ENCODE results near the gene TOR2A.
"Not testable (repeated sequence)": the region's sequence is repeated elsewhere in the genome, so short reads cannot be mapped to it uniquely, and the experiment has no call there.

TOR2A gene

DNA sequence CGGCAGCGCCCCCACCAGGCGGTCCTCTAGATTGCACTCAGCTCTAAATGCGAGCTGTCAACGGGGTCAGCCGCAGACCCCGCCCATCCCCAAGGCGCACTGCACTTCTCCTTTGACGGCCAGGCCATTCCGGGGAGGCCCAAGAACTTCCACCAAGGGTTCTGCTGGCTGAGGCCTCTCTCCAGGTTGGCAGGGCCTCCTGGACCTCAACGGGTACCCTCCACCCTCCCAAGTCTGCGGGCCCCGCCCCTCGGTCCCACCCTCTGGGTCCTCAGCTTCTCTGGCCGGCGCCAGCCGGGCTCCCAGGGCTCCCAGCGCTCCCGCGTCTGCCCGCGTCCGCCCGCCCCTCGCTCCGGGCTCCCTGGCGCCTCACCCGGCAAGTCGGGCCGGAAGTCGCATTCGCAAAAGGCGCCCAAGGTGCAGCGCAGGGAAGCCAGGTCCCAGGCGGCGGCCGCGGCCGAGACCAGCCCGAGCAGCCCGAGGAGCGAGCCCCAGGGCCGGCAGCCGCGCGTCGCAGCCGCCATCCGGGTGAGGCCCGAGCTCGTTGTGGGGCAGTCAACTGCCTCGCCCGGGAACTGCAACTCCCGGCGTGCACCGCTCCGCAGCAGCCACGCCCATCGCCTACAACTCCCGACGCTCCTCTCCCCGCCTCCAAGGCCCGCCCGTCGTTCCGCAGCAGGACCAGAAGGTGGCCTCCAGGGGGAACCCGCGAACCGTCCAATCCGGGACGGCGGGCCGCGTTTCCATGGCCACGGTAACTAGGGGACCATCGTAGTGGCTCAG is at the start of gene TOR2A:
Gene TOR2A, minus strand, starts transcription at position 548 of the 783 bp plus-strand sequence. Its CDS starts 24 bp downstream, at position 524.
- peak; percentile 99 for DNase-seq (ENCODE audit: low spot score)

DNA sequence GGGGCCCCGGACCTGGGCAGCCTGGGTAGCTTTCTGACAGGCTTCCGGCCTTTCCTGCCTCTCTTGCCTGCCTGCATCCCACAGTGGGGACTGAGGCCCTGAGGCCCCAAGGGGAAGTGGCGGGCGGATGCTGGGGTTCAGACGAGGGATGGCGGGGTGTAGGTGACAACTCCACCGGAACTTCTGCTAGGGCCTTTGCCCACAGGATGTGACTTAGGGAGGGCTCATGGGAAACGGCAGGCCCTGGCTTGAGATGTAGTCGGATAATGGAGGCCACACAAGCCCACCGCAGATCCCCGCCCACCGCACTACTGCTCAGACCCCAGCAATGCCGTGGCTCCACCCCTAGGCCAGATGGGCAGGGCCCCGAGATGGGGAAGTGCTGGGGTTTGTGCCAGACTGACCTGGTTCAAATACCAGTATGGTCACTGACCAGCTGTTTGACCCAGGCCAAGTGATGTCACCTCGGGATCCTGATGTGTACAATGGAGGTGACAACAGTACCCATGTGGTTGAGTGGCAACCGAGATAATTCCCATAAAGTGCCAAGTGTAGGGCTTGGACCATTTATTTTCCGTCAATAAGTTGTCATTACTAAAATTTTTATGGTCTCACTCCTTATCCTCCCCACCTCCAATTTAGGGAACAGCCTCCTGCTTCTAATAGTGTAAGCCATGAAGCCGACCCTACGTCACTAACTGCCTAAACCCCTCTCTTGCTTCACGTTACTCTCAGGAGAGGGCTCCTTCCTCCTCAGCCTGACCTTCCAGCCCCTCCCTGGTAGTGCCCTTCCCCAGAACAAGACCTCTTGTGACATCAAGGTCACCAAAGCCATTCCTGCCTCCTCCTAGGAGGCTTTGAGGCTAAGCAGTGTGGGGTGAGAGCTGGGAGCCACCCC is 48.3 kb upstream of the TOR2A start:
- peak; percentile 78 for DNase-seq (ENCODE audit: low spot score)

DNA sequence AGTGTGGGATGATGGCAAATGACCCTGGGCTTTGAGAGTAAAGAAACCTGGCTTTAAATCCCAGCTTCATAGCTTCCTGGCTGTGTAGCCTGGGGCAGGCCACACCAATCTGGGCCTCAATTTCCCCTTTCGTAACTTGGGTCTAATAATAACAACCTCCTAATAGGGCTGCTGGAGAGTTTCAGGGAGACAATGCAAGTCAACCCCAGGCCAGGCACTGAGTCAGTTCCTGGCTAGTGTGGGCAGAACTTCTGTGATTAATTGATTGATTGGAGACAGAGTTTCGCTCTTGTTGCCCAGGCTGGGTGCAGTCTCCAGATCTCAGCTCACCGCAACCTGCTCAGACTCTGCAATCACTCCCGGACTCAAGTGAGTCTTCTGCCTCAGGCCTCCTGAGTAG is 46.7 kb upstream of the TOR2A start:
- no peak for DNase-seq (ENCODE audit: low spot score)

DNA sequence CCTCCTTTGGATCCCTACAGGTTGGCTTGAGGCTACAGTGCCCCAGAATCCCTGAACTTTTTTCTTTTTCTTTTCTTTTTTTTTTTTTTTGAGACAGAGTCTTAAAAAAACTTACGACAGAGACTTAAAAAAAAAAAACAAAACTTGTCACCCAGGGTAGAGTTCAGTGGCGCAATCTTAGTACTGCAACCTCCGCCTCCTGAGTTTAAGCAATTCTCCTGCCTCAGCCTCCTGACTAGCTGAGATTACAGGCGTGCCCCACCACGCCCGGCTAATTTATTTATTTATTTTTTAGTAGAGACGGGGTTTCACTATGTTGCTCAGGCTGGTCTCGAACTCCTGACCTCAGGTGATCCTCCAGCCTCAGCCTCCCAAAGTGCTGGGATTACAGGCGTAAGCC is 45.8 kb upstream of the TOR2A start:
- not testable (repeated sequence) for DNase-seq (ENCODE audit: low spot score)

DNA sequence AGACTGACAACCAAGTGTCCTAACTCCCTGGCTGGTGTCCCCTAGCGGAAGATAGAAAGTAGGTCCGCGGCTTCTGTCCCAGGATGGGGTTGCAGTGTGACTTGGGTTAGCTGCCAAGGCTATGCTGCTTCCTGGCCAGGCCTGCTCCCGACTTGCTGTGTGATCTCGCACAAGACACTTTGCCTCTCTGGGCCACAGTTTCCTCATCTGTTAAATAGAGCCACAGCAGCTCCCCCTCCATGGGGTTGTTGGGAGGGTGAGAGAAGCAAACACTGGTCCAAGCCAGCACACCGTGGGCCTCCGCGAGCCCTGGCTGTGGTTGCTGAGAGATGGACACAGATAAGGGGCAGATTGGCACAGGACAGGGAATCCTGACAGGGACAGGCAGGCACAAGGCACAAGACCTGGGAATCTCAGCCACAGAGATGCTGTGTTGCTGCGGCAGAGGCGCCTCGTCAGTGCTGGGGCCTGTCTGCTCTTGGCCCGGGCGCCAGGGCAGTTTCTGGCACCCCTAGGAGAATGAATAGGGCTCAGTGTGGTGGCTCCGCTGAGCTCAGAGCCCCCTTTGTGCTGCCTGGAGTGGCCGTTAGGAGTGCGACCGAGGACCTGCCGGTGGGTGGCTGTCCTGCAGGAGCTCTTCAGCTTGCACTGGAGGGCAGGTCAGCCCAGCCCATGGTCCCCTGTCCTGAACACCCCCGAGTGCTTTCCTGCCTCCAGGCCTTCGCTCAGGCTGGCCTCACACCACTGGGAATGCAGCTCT is 45.2 kb upstream of the TOR2A start:
- no peak for DNase-seq (ENCODE audit: low spot score)

DNA sequence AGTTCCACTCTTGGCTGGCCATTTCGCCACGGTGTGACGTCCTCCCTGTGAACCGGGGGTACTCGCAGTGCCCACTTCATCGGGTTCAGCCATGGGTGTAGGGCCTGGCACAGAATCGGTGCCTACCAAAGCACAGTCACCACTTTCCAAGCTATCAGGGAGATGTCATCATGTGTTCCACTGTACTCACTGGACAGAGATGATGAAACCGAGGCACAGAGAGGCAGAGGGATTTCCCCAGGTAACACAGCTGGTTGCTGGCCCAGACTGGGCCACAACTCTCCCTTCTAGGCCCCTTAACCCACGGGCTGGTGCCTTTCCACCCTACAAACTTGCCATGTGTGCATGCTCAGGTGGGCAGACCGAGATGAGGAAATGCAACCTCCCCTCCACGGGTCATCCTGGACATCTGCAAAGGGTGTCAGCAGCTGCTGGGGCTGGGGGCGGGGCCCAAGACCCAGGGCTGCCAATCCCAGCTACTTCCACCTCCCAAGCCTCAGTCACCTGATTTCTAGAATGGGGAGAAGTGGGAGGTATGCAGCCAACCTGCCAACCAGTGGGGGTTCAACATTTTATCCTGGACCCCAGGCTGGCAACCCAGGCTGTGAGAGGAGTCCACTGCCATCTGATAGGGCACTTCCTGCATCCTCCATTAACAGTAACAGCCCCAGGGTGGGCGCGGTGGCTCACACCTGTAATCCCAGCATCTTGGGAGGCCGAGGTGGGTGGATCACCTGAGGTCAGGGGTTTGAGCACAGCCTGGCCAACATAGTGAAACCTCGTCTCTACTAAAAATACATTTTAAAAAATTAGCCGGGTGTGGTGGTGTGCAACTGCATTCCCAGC is 44.3 kb upstream of the TOR2A start:
- DNase-seq (ENCODE audit: low spot score), result peak; percentile 64

DNA sequence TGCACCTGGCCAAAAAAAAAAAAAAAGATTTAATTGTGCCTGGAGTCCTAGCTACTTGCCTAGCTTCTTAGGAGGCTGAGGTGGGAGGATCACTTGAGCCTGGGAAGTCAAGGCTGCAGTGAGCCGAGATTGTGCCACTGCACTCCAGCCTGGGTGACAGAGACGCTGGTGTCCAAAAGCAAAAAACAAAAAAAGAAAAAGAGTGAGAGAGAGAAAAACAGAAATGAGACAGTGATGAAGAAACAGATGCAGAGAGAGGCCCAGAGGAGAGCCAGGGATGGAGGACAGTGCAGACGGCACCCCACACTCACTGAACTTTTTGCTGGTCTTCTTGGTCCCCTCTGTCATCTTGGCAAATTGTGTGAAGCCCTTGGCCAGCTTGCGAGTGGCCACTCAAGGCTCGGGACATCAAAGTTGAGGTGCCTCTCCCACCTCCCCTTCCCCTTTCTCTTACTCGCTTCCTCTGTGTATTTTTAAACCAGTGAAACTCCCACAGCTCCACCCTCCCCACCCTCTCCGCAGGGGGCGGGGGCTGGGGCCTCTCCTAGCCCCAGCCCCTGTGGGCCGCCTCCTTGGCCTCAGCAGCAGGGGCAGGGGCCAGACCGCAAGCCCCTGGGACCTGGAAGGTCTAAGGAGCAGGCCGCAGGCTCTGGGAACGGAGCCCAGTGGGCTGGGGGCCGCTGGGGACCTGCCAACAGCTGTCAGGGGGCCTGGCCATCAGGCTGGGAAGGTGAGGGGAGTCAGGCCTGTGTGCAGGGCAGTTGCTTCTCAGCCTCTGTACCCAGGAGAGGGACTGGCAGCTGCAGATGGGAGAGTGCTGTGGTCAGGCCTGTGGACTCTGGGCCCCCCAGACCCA is 43.4 kb upstream of the TOR2A start, which contains the start of gene SH2D3C:
Gene SH2D3C, minus strand, starts transcription at position 387 of the 856 bp plus-strand sequence. Its CDS starts 39 bp downstream, at position 348.
- DNase-seq (ENCODE audit: low spot score), result peak; percentile 46

DNA sequence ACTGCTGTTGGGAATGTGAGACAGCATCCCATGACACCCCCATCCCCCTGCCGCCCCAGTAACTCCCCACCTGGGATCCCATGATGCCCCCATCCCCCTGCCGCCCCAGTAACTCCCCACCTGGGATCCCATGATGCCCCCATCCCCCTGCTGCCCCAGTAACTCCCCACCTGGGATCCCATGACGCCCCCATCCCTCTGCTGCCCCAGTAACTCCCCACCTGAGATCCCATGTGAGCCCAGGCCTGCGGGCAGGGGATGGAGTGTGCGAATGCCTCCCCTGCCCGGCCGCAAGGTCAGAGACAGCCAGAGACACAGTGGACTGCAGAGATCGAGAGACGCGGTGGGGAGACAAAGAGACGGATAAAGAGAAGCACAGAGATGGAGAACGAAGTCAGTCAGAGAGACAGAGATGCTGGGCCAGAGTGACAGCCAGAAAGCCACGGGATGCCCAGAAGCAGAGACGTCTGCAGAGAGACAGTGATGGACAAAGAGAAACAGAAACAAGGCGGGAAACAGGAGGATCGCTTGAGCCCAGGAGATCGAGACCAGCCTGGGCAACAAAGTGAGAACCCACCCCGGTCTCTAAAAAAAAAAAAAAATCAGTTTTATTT is 42.4 kb upstream of the TOR2A start:
- DNase-seq (ENCODE audit: low spot score), result no peak

DNA sequence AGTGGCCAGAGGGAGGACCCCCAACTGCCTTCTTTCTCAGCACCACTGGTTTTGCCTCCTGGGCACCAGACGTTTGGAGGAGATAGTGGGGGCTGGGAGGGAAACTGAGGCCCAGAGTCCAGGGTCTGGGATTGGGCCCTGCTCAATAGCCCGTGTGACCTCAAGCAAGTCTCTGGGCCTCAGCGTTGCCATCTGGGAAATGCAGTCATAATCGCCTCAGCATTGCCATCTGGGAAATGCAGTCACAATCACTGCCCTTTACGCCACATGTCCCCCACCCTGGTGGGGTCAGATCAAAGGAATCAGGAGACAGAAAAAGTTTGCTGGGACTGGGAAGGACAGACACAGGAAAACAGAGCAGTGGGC is 41.8 kb upstream of the TOR2A start:
- DNase-seq (ENCODE audit: low spot score), result no peak

DNA sequence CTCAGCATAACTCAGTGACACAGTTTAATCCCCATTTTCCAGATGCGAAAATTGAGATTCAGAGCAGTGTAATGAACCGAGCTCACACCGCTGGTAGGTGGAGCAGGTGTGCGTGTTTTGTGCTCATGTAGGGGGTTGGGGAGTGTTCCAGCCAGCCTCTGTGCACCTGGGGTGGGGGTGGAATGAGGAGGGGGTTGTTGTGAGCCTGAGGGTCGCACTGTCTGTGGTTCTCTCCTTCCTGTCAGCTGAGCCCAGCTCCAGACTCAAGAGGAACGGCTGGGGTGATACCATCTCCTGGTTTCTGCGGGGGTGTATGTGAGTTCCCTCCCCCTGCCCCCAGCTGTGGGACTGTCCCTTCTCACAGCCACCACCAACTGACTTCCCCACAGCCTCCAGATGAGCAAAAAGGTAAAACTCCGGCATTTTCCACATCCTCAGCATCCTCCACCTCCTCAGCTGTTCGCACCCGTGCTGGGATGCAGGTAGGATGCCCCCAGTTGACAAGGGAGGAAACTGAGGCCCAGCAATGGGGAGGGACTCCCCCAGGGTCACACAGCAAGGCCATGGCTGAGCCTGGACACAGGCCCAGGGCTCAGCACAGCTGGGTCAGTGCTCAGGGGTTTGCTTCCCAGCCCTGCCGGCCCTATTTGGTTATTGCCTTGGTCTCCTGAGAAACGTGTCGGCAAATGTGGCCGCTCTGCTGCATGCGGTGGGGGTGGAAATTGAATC is 41.3 kb upstream of the TOR2A start:
- peak; percentile 81 for DNase-seq (ENCODE audit: low spot score)

DNA sequence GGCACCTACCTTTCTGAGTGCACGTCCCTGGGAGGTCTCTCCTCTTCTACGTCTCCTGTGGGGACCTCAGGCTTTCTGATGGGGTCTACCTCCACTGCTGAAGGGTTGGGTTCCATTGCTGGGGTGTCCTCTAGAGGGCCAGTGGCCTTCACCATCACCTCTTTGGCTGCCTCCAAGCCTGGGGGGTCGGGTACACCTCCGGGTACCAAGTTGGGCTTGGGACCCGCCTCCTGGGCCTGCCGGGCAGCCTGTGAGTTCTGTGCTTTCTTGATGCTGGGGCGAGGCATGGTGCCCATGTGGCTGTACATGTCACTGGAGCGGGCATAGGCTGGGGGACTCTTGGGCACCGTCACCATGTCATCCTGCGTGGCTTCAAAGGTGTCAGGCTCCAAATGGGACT is 38.9 kb upstream of the TOR2A start:
- no peak for DNase-seq (ENCODE audit: low spot score)

DNA sequence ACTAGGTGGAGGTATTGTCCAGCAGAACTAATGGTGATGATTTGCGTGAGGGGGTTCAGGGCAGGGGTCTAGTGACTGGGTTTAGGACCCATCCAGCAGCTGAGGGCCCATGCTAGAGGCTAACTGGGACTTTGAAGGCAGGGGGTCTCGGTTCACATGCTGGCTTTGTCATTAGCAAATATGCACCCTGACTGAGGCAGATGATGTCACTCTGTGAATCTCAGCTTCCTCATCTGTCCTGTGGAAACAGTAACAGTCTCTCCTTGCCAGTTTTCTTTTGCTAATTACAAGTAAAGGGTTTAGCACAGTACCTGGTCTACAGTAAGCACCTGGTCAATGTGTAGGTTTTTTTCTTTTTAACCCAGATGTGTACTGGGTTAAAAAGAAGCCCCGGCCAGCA is 38.2 kb upstream of the TOR2A start:
- DNase-seq (ENCODE audit: low spot score), result no peak

DNA sequence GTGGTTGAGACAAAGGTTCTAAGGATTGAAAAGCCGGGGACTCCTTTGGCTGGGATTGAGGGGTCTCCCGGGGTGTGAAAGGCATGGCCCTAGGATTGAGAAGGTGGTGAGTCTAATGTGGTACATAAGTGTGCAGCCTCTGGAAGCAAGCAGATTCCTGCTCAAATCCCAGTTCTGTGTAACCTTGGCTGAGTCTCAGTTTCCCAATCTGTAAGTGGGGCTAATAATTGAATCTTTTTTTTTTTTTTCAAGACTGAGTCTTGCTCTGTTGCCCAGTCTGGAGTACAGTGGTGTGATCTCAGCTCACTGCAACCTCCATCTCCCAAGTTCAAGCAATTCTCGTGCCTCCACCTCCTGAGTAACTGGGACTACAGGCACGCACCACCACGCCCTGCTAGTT is 37.5 kb upstream of the TOR2A start:
- DNase-seq (ENCODE audit: low spot score), result no peak

DNA sequence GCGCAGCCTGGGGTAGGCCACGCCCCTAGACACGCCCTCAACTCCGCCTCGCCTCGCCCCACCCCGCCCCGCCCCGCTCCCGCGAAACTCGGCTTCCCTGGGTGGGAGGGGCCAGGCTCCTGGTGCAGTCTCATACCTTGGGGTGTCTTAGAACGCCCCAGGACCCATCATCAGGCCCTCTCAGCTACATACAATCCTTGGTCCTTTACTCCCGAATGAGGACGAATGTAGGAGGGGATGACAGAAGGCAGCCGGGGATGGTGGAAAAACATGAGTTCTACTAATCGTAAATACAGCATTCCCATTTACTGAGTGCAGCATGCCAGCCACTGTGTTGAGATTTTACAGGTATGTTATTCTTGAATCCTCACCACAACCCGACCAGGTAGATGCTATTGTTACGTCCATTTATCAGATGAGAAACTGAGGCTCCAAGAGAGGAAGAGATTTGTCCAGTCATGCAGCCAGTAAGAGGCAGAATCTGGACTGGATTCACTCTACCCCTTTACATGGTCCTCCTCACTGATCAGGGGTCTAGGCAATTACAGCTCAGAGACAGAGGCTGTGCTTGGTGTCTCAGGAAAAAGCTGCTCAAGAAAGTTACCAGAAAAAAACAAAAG is 36.6 kb upstream of the TOR2A start:
- no peak for DNase-seq (ENCODE audit: low spot score)

DNA sequence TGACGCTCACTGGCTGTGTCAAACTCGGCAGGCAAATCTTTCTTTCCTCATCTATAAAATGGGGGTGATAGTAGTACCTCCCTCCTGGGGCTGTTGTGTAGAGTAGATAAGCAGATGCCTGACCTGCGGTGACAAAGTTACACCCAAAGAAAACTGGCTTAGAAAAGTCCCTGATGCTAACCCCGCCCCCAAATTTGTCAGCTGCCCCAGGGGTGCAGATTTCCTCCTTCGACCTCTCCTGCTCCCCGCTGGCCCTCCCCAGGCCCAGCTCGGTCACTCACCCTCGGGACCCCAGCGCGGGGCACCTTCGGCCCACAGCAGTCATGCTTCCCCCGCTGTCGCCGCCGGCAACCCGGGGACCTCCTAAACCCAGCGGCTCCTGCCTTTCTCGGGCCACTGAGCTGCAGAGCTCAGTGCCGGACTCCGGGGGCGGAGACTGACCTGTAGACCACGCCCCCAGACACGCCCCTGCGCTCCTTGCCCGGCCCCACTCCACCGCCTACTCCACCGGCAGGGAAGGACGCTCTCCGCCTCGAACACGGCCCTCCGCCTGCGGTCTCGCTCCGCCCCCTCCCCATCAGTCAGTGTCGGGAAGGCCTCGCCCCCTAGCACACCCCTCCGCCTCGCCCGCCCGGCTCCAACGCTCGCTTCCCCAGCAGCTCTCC is 35.9 kb upstream of the TOR2A start:
- peak; percentile 97 for DNase-seq (ENCODE audit: low spot score)

DNA sequence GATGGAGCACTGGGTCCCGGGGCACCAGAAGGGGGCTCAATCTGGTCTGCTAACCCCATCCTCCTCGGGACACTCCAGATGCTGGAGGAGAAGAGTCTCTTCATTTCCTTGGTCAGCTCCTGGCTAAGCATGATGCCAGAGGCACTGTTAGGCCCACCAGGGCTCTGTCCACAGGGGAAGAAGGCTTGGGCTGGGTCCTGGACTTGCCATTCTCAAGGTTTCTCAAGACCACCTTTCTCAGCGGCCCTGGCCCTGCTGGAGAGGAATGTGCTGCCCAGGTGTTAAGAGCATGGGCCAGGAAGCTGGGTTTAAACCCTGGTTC is 35.5 kb upstream of the TOR2A start:
- no peak for DNase-seq (ENCODE audit: low spot score)

DNA sequence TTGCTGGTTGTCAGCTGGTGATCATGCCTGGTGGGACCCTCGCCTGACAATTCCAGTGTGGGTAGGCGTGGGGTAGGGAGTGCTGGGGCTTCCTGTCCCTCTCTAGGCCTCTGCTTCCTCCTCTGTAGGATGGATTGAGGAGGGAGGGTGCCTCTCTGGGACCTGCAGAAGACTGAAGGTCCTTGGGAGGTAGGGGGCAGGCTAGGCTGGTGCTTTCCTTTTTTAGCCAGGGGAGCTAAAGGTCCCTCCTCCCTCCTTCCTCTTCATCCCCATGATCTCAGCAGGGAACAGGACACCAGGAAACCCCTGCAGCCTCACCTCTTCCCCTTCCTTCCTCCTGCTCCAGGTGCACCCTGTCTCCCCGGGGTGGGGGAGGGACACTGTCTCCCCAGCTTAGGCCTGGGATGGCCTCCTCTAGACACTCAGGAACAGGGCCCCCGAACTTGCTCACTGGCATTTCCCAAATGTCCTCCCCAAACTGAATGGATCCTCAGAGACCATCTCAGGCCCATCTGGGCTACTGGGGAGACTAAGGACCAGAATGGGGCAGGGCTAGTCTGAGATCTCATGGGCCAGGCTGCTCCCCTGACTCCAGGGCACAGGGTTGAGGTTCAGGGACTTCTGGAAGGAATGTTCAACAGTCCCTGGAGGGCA is 35.0 kb upstream of the TOR2A start:
- DNase-seq (ENCODE audit: low spot score), result no peak

DNA sequence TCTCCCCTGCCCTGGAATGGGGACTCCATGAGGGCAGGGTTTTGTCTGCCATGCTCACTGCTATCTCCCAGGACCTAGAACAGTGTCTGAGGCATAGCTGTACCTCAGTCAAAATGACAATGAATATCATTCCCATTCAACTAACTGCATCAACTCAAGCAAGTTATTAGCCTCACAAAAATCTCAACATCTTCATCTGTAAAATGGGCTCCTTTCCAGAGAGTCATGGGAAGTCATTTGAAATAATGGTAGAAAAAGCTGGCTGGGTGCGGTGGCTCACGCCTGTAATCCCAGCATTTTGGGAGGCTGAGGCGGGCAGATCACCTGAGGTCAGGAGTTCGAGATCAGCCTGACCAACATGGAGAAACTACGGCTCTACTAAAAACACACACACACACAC is 34.0 kb upstream of the TOR2A start:
- no peak for DNase-seq (ENCODE audit: low spot score)

All from CD4-positive, alpha-beta T cell treated with Interleukin-2 at 100 ng/mL for 4 hours (primary cell).